Small intestine (tissue), 7 donors: ENCODE data around the gene DNMT3L. TPM values are rescaled to one million over a fixed set of nuclear protein-coding genes. Genes with fewer than 3 reads are reported as not detected.
"Not testable (repeated sequence)": the region's sequence is repeated elsewhere in the genome, so short reads cannot be mapped to it uniquely, and the experiment has no call there.

Source experiments
- DNase-seq, 2 donors: peaks; one replicate each; pipeline versions ENCODE4 v3.0.0 to v3.0.0-alpha.2; 2013
- FAIRE-seq: peaks from 2 replicates; lab custom pipeline; 2012; peaks lifted over from hg19 to GRCh38; lab: Jason Lieb, UNC
- H3K27ac ChIP-seq, 3 donors: one replicate each; pipeline ENCODE4 v1.5.1; 2013; ENCODE audit warnings: low read length in 2 of 3, mild to moderate bottlenecking in 2 of 3, control low read depth in 1 of 3, inconsistent platforms in 1 of 3, low read depth in 1 of 3, moderate library complexity in 1 of 3
- H3K27me3 ChIP-seq, 3 donors: one replicate each; pipeline ENCODE4 v1.6.1; 2013; ENCODE audit warnings: low read length in 3 of 3, inconsistent platforms in 1 of 3; ENCODE audit not compliant: control insufficient read depth in 3 of 3, insufficient read depth in 3 of 3
- H3K36me3 ChIP-seq, 3 donors: one replicate each; pipeline ENCODE4 v1.6.1; 2013; ENCODE audit warnings: low read length in 3 of 3, inconsistent platforms in 1 of 3, low read depth in 1 of 3, mild to moderate bottlenecking in 1 of 3, moderate library complexity in 1 of 3; ENCODE audit not compliant: control insufficient read depth in 3 of 3, insufficient read depth in 2 of 3
- H3K4me1 ChIP-seq, 3 donors: one replicate each; pipeline ENCODE4 v1.6.1; 2013; ENCODE audit warnings: low read length in 2 of 3, inconsistent platforms in 1 of 3, low read depth in 1 of 3, mild to moderate bottlenecking in 1 of 3, moderate library complexity in 1 of 3; ENCODE audit not compliant: control insufficient read depth in 3 of 3, insufficient read depth in 2 of 3
- H3K4me3 ChIP-seq, 3 donors: one replicate each; pipeline ENCODE4 v1.5.1; 2013; ENCODE audit warnings: low read length in 3 of 3, control low read depth in 1 of 3, inconsistent platforms in 1 of 3, low read depth in 1 of 3, mild to moderate bottlenecking in 1 of 3, moderate library complexity in 1 of 3
- H3K9me3 ChIP-seq, 2 donors: one replicate each; pipeline ENCODE4 v1.6.1; 2013; ENCODE audit warnings: low read depth in 1 of 2, low read length in 1 of 2; ENCODE audit not compliant: control insufficient read depth in 2 of 2, insufficient read depth in 1 of 2
- WGBS, 3 donors: extraction: QIAGEN DNeasy Blood & Tissue Kit; methylation state at CpG; one replicate each; pipeline ENCODE4 v1.1.7; 2013; 5-methylcytosine and 5-hydroxymethylcytosine counted together
- polyA plus RNA-seq, 4 donors: library from polyadenylated mRNA; stranded (reverse) in 3 of 4; unstranded in 1 of 4; fragments of 200-250 nt in 3 of 4; fragments of 120-200 nt in 1 of 4; gene quantifications; one replicate each; pipeline versions ENCODE4 v1.2.1 to v1.2.3, GENCODE V29; 2013
- donor health status: healthy with polysubstance abuse.
- donor health status: control.
- donor health status: control.
- donor health status: Bipolar disorder and iron deficiency.
- donor health status: healthy.

The DNMT3L gene
- polyA plus RNA-seq, 4 donors = 0.07 TPM; not detected in 3

GRCh38 chr21:44206698-44207676, 54.7 kb downstream of the DNMT3L start:
- H3K27ac ChIP-seq, H3K9me3 ChIP-seq, DNase-seq, H3K36me3 ChIP-seq, H3K27me3 ChIP-seq, H3K4me3 ChIP-seq, H3K4me1 ChIP-seq, FAIRE-seq: not testable (repeated sequence)
- WGBS, 3 donors = no CpG with 5 or more reads among the region's 33 CpGs

GRCh38 chr21:44206187-44206586, 55.5 kb downstream of the DNMT3L start:
- H3K27me3 ChIP-seq, H3K9me3 ChIP-seq, H3K4me1 ChIP-seq, H3K27ac ChIP-seq, H3K4me3 ChIP-seq, H3K36me3 ChIP-seq, DNase-seq, FAIRE-seq: not testable (repeated sequence)
- no CpG with 5 or more reads among the region's 24 CpGs for WGBS, 3 donors

- H3K4me3 ChIP-seq, DNase-seq, H3K27ac ChIP-seq, H3K9me3 ChIP-seq, FAIRE-seq, H3K4me1 ChIP-seq, H3K36me3 ChIP-seq, H3K27me3 ChIP-seq: not testable (repeated sequence)
- WGBS, 3 donors = no CpG with 5 or more reads among the region's 30 CpGs
These were observed 59.0 kb downstream of the DNMT3L start for GRCh38 chr21:44202590-44203299.

- H3K4me1 ChIP-seq, H3K36me3 ChIP-seq, FAIRE-seq, H3K27ac ChIP-seq, H3K9me3 ChIP-seq, DNase-seq, H3K4me3 ChIP-seq, H3K27me3 ChIP-seq: not testable (repeated sequence)
- 88 to 90% (median 90%) methylated on average over 11 of the region's 11 CpGs for WGBS, 3 donors
These were observed 61.7 kb downstream of the DNMT3L start for GRCh38 chr21:44199997-44200396.

- FAIRE-seq (no peak), DNase-seq (peak in 1 of 2 donors; percentile 13)
- Histone ChIP-seq H3K4me1 (no peaks in the 10 kb centered on the region), H3K27me3 (no peaks in the 10 kb centered on the region), H3K27ac (no peak overlapping the region), H3K36me3 (no peaks in the 10 kb centered on the region), H3K4me3 (no peak overlapping the region), H3K9me3 (no peaks in the 10 kb centered on the region)
- WGBS, 3 donors = 73 to 77% (median 75%) methylated on average over 15 of the region's 15 CpGs
These were observed 62.2 kb downstream of the DNMT3L start for GRCh38 chr21:44199448-44199847.

GRCh38 chr21:44197156-44197516, 64.6 kb downstream of the DNMT3L start:
- H3K36me3 ChIP-seq, H3K4me3 ChIP-seq, H3K4me1 ChIP-seq, DNase-seq, H3K27ac ChIP-seq, H3K9me3 ChIP-seq, FAIRE-seq, H3K27me3 ChIP-seq: not testable (repeated sequence)
- WGBS, 3 donors = 85 to 98% (median 97%) methylated on average over 9 to 14 of the region's 21 CpGs

Other genes starting within 250 kb of the DNMT3L start
- gene TRAPPC10, start 249.6 kb downstream of the DNMT3L start, polyA plus RNA-seq = 10 to 100 TPM in 2 of 4 donors, 1 to 10 TPM in 2; 8.4 to 35.4 (median 11.3) TPM
- 10 to 100 TPM in 3 of 4 donors, 1 to 10 TPM in 1; 6.7 to 44.0 (median 17.7) TPM for gene PWP2, start 154.5 kb downstream of the DNMT3L start, polyA plus RNA-seq
- gene GATD3, start 128.2 kb downstream of the DNMT3L start, polyA plus RNA-seq = 10 to 100 TPM in 3 of 4 donors, 1 to 10 TPM in 1; 7.8 to 70.2 (median 33.3) TPM
- 1 to 10 TPM in 3 of 4 donors, under 1 TPM in 1; 0.89 to 3.3 (median 2.9) TPM for gene ICOSLG, start 21.0 kb downstream of the DNMT3L start, polyA plus RNA-seq
- 1 to 10 TPM in 1 of 4 donors, under 1 TPM in 1, not detected in 2; 0.06 to 7.0 TPM for gene AIRE, start 24.0 kb upstream of the DNMT3L start, polyA plus RNA-seq
- 100 to 1,000 TPM; 138 to 281 (median 216) TPM for gene PFKL, start 38.2 kb upstream of the DNMT3L start, polyA plus RNA-seq
- gene CFAP410, start 77.5 kb upstream of the DNMT3L start, polyA plus RNA-seq = 10 to 100 TPM; 17.9 to 35.9 (median 32.3) TPM
- 1 to 10 TPM in 3 of 4 donors, under 1 TPM in 1; 0.89 to 2.7 (median 2.3) TPM for gene TRPM2, start 91.7 kb upstream of the DNMT3L start, polyA plus RNA-seq
- gene LRRC3, start 193.6 kb upstream of the DNMT3L start, polyA plus RNA-seq = 10 to 100 TPM in 1 of 4 donors, 1 to 10 TPM in 1, under 1 TPM in 2; 0.22 to 17.3 (median 1.3) TPM